Lung (tissue), 12 donors: ENCODE results near the gene NT5DC3. TPM values are rescaled to one million over a fixed set of nuclear protein-coding genes. Genes with fewer than 3 reads are reported as not detected.
A peak's percentile ranks its signal among the peaks of the same experiment; 100 is the strongest.

Experiments used
- ATAC-seq: fragments of 200-7000 bp; cut with Tn5 transposase; one replicate; pipeline ENCODE4 v1.9.1; 2020; ENCODE audit warnings: moderate number of reproducible peaks; ENCODE audit not compliant: insufficient read depth, low FRiP score
- DNase-seq, 3 donors: peaks; one replicate each; pipeline ENCODE4 v3.0.0-alpha.2; 2013 to 2017
- H3K27ac ChIP-seq, 2 donors: one replicate each; pipeline ENCODE4 v1.5.1; 2013; ENCODE audit warnings: mild to moderate bottlenecking in 2 of 2, moderate library complexity in 2 of 2, control low read depth in 1 of 2, inconsistent platforms in 1 of 2, low read depth in 1 of 2, low read length in 1 of 2
- H3K27me3 ChIP-seq, 3 donors: one replicate each; pipeline ENCODE4 v1.5.1; 2013; ENCODE audit warnings: low read length in 2 of 3; ENCODE audit not compliant: control insufficient read depth in 3 of 3, insufficient read depth in 3 of 3
- H3K36me3 ChIP-seq, 4 donors: one replicate each; pipeline ENCODE4 v1.5.1; 2013; ENCODE audit warnings: low read length in 4 of 4, mild to moderate bottlenecking in 1 of 4, moderate library complexity in 1 of 4; ENCODE audit not compliant: control insufficient read depth in 4 of 4, insufficient read depth in 4 of 4
- H3K4me1 ChIP-seq, 5 donors: one replicate each; pipeline ENCODE4 v1.5.1; 2013; ENCODE audit warnings: low read length in 5 of 5, mild to moderate bottlenecking in 2 of 5, moderate library complexity in 1 of 5; ENCODE audit not compliant: control insufficient read depth in 5 of 5, insufficient read depth in 5 of 5
- H3K4me3 ChIP-seq: one replicate; pipeline ENCODE4 v1.5.1; 2013; ENCODE audit warnings: mild to moderate bottlenecking, control low read depth, moderate library complexity
- H3K9ac ChIP-seq, 2 donors: one replicate each; pipeline ENCODE4 v1.5.1; 2013; ENCODE audit warnings: low read length in 2 of 2, control low read depth in 1 of 2; ENCODE audit not compliant: insufficient read depth in 1 of 2
- H3K9me3 ChIP-seq, 4 donors: one replicate each; pipeline ENCODE4 v1.5.1; 2013; ENCODE audit warnings: low read length in 3 of 4, mild to moderate bottlenecking in 1 of 4, moderate library complexity in 1 of 4; ENCODE audit not compliant: control insufficient read depth in 4 of 4, insufficient read depth in 3 of 4
- WGBS, 2 donors: extraction: QIAGEN DNeasy Blood & Tissue Kit; methylation state at CpG; one replicate each; pipeline ENCODE4 v1.1.7; 2013; 5-methylcytosine and 5-hydroxymethylcytosine counted together
- polyA plus RNA-seq, 2 donors: library from polyadenylated mRNA; stranded (reverse); fragments of 200-250 nt; gene quantifications; one replicate each; pipeline ENCODE4 v1.2.1, GENCODE V29; 2013
- total RNA-seq, 2 donors: library from RNA; depleted of rRNA in 1 of 2; stranded (reverse); fragments of >200 nt in 1 of 2; gene quantifications; one replicate each; pipeline ENCODE4 v1.2.1, GENCODE V29; 2014 to 2021
- TF ChIP-seq, protein P1 (sequence below): IDR thresholded peaks from 2 replicates; pipeline ENCODE4 v1.5.1; 2012; ENCODE audit warnings: mild to moderate bottlenecking; ENCODE audit errors: control extremely low read depth, extremely low read depth
- donor health status: control.
- donor health status: control.
- donor health status: Bipolar disorder and iron deficiency.
- donor health status: healthy.
- donor health status: DM: yes; HTN: yes; CAD: no.

NT5DC3 gene
- total and polyA plus RNA-seq, 4 donors: 0.93 to 12.3 (median 3.6) TPM

DNA sequence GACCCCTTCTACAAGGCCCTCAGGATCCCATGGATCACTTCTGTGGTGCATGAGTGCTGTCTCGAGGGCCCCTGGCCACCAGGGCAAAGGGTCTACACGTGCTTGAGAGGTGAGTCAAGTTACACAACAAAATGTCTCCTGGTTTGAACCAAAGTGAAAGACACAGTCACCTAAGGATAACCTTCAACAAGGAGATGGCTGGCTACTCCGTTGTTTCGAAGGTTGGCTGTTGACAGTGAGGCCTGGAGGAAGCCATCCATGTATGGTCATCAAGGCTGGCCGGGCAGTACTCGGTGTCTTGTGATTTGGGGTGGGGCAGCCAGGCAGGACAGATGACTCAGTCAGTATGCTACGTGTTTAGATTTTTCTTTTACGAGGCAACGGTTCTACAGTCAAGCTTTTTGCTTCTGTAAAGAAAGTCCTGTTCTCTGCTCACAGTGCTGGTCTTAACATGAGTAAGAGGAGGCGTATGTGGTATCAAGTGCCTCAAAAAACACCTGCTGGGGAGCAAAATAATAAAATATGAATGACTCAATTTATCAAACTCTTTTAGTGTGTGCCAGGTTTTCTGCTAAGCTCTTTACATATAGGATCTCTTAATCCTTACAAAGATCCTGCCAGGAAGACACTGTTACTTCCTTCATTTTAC, 18.0 kb upstream of the NT5DC3 start:
- H3K9me3 ChIP-seq: no peaks in the 10 kb centered on the region
- H3K4me3 ChIP-seq: no peak overlapping the region
- H3K9ac ChIP-seq: no peak overlapping the region
- H3K27ac ChIP-seq: peak overlapping the region in 1 of 2 donors; percentile 23
- H3K27me3 ChIP-seq: no peaks in the 10 kb centered on the region
- DNase-seq (no peak), ATAC-seq (peak; percentile 73)
- WGBS, 2 donors: 66 to 90% methylated on average over 10 of the region's 10 CpGs
- H3K4me1 ChIP-seq: peaks cover 0 to 5% (median 0%) of the 10 kb centered on the region in 5 donors
- TF ChIP-seq, protein P1, sequence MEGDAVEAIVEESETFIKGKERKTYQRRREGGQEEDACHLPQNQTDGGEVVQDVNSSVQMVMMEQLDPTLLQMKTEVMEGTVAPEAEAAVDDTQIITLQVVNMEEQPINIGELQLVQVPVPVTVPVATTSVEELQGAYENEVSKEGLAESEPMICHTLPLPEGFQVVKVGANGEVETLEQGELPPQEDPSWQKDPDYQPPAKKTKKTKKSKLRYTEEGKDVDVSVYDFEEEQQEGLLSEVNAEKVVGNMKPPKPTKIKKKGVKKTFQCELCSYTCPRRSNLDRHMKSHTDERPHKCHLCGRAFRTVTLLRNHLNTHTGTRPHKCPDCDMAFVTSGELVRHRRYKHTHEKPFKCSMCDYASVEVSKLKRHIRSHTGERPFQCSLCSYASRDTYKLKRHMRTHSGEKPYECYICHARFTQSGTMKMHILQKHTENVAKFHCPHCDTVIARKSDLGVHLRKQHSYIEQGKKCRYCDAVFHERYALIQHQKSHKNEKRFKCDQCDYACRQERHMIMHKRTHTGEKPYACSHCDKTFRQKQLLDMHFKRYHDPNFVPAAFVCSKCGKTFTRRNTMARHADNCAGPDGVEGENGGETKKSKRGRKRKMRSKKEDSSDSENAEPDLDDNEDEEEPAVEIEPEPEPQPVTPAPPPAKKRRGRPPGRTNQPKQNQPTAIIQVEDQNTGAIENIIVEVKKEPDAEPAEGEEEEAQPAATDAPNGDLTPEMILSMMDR: no peak
- H3K36me3 ChIP-seq: no peaks in the 10 kb centered on the region

DNA sequence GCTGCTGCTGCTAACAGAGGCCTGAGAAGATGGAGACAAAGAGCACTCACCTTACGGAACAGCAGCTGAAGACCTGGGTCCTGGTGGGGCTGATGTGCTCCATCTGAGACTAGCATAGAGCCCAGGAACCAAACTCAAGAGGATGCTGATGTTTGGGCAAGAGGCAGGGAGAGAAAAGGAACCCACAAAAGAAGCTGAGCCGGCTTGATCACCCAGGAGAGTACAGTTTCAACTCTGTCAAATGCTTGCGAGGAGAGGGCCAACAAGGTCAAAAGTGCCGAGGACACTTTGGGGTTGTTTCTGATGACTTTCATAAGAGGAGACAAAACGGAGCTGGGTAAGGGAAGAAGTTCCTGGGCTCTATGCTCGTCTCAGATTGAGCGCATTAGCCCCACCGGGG, 17.3 kb upstream of the NT5DC3 start:
- 86 to 95% methylated on average over 8 of the region's 8 CpGs for WGBS, 2 donors
- H3K27ac ChIP-seq: no peak overlapping the region

DNA sequence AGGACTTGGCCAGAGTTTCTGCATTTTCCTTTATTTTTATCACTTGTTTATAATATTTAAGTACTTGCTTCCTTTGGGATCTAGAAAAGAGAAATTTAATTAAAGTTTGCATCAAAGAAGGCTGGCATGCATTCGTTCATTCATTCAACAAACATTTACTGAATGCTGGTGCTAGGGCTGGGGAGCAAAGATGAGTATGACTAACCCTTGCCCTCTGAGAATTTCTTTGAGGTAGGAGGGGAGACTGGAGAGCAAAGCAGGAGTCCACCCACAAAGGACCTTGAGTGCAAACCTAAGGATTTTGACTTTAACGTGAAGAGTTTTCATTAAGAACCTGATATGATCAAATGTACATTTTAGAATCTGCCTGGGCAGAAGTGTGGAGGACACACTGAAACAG, 16.1 kb upstream of the NT5DC3 start:
- ATAC-seq (no peak), DNase-seq (no peak)
- H3K9me3 ChIP-seq: no peaks in the 10 kb centered on the region
- no peak overlapping the region for H3K27ac ChIP-seq
- TF ChIP-seq, protein P1: no peak
- no peaks in the 10 kb centered on the region for H3K27me3 ChIP-seq
- H3K9ac ChIP-seq: no peak overlapping the region
- H3K36me3 ChIP-seq: no peaks in the 10 kb centered on the region
- H3K4me1 ChIP-seq: peaks cover 0 to 5% (median 0%) of the 10 kb centered on the region in 5 donors
- WGBS, 2 donors: 65 to 85% methylated on average over 2 of the region's 2 CpGs
- no peak overlapping the region for H3K4me3 ChIP-seq

More for the DNA sequence above, 17.3 kb upstream of the NT5DC3 start:
- DNase-seq (no peak), ATAC-seq (no peak)
- Histone ChIP-seq H3K9ac (no peak overlapping the region), H3K4me3 (no peak overlapping the region), H3K4me1 (peaks cover 0 to 5% (median 0%) of the 10 kb centered on the region in 5 donors), H3K27me3 (no peaks in the 10 kb centered on the region), H3K36me3 (no peaks in the 10 kb centered on the region), H3K9me3 (no peaks in the 10 kb centered on the region)
- TF ChIP-seq, protein P1: no peak
